Activated CD4-positive, alpha-beta memory T cell treated with anti-CD3 and anti-CD28 coated beads for 36 hours (primary cell): ENCODE measurements around the gene ROBO1. TPM values are rescaled to one million over a fixed set of nuclear protein-coding genes. Genes with fewer than 3 reads are reported as not detected.
"Not testable (repeated sequence)": the region's sequence is repeated elsewhere in the genome, so short reads cannot be mapped to it uniquely, and the experiment has no call there.

ENCODE experiments used
- CTCF ChIA-PET: fragments of 350-600 bp; sonication (Branson Sonifier 250); formaldehyde crosslinking; loops from one replicate; lab custom pipeline; 2021; ENCODE audit warnings: antibody characterized with exemption, inconsistent platforms; lab: Charles Lee
- POLR2A ChIA-PET: fragments of 350-600 bp; sonication (Branson Sonifier 250); formaldehyde crosslinking; loops from one replicate; lab custom pipeline; 2021; ENCODE audit warnings: antibody characterized with exemption; lab: Charles Lee
- DNase-seq: peaks from one replicate; pipeline ENCODE4 v3.0.0-alpha.2; 2020
- H3K27ac Mint-ChIP-seq: one replicate; pipeline ENCODE4 v1.8.0; 2021; ENCODE audit warnings: mixed read lengths
- H3K27me3 Mint-ChIP-seq: one replicate; pipeline ENCODE4 v1.8.0; 2021; ENCODE audit warnings: mixed read lengths
- H3K36me3 Mint-ChIP-seq: one replicate; pipeline ENCODE4 v1.8.0; 2021; ENCODE audit warnings: mixed read lengths
- H3K4me1 Mint-ChIP-seq: one replicate; pipeline ENCODE4 v1.8.0; 2021; ENCODE audit warnings: low read depth, mixed read lengths
- H3K4me3 Mint-ChIP-seq: one replicate; pipeline ENCODE4 v1.8.0; 2021; ENCODE audit warnings: mild to moderate bottlenecking, mixed read lengths
- H3K9me3 Mint-ChIP-seq: one replicate; pipeline ENCODE4 v1.8.0; 2021; ENCODE audit warnings: mixed read lengths
- intact Hi-C: fragments of 100-400 bp; cut with micrococcal nuclease; formaldehyde crosslinking; loops from one replicate; pipeline ENCODE4 v1.15.1; 2023
- total RNA-seq, 2 experiments: library from RNA; stranded (reverse); gene quantifications; one replicate each; pipeline ENCODE4 v1.2.3, GENCODE V29; 2021

ROBO1 gene
- total RNA-seq, 2 experiments from 2014 or later, result not detected

DNA sequence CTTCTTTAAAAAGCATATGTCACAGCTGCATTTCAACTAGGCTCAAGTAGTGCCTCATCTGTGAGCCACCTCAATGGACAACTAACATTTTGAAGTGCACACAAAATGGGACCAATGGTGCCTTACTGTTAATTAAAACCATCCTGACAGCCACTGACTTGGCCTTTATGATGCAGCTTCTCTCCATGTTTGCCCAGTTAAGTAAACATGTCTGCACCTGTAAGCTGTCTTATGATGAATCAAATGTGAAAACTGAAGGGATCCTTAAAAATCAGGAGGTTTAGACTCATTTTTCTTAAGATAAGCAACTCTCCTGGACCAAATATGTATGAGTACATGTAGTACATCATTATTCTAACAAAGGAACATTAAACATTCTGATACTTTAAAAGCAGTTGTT is 861.6 kb downstream of the ROBO1 start:
- H3K9me3 Mint-ChIP-seq, result peaks cover 14% of the 10 kb centered on the region
- H3K4me3 Mint-ChIP-seq, result no peak overlapping the region
- CTCF ChIA-PET, result no interaction called here
- H3K27ac Mint-ChIP-seq, result no peak overlapping the region
- POLR2A ChIA-PET, result no interaction called here
- no peaks in the 10 kb centered on the region for H3K4me1 Mint-ChIP-seq
- DNase-seq, result no peak
- H3K27me3 Mint-ChIP-seq, result no peaks in the 10 kb centered on the region
- intact Hi-C loops, result no loop called here
- H3K36me3 Mint-ChIP-seq, result no peaks in the 10 kb centered on the region

DNA sequence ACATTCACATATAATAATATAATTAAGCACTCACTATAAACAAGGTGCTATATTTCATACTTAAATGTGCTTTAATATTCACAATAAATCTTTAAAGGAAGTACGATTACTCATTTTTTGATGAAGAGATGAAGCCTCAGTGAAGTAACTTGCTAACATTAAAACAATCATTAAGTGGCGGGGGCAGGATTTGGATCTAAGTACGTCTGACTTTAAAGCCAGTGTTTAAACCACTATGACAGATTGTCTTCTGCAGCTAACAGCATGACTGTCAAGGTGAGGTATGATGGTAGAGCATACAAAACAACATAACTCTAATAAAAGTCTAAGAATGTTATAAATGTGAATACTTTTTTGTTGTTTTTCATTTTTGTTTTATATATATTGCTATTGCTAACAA is 862.1 kb downstream of the ROBO1 start:
- peaks cover 14% of the 10 kb centered on the region for H3K9me3 Mint-ChIP-seq
- H3K27ac Mint-ChIP-seq, result no peak overlapping the region
- intact Hi-C loops, result no loop called here
- H3K36me3 Mint-ChIP-seq, result no peaks in the 10 kb centered on the region
- POLR2A ChIA-PET, result no interaction called here
- no peaks in the 10 kb centered on the region for H3K27me3 Mint-ChIP-seq
- DNase-seq, result no peak
- CTCF ChIA-PET, result no interaction called here
- no peaks in the 10 kb centered on the region for H3K4me1 Mint-ChIP-seq
- no peak overlapping the region for H3K4me3 Mint-ChIP-seq

DNA sequence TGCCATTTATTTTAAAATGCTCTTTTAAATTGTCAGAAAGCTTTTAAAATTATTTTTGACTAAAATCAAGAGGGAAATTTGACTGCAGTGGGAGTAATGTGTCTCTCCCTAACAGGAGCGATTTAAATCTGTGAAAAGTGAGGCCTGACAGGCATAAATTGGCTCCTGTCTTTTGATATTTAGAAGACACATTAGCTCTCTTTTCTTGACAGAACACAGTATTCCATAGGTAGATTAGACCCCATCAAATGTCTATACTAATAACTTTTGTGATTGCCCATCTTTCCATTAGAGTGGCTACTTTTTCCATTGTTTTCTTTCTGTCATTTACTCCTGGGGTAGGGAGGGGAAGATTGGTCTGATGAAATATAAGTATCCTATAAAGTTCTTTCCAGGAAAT is 866.3 kb downstream of the ROBO1 start:
- no peaks in the 10 kb centered on the region for H3K36me3 Mint-ChIP-seq
- intact Hi-C loops, result no loop called here
- no peak for DNase-seq
- H3K9me3 Mint-ChIP-seq, result peaks cover 12% of the 10 kb centered on the region
- H3K4me1 Mint-ChIP-seq, result no peaks in the 10 kb centered on the region
- ChIA-PET CTCF (no interaction called here), POLR2A (no interaction called here)
- H3K27me3 Mint-ChIP-seq, result no peaks in the 10 kb centered on the region
- H3K27ac Mint-ChIP-seq, result no peak overlapping the region
- H3K4me3 Mint-ChIP-seq, result no peak overlapping the region

DNA sequence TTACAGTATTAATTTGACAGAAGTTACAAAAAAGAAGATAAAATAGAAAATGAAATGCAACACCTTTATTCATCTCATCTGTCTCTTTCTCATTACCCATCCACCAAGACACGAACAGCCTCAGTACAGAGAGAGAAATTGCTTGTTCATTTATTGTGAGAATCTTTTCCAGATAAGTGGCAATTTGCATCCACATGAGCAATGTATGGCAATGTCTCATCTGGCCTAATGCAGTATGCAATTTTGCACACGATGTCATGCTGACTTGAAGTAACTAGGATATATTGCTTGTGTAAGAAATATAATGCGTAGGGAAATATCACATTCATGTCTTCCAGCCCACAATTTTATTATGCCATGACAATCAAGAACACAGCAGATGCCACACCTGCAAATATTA is 866.9 kb downstream of the ROBO1 start:
- POLR2A ChIA-PET, result no interaction called here
- DNase-seq, result no peak
- Mint-ChIP-seq H3K27ac (no peak overlapping the region), H3K36me3 (no peaks in the 10 kb centered on the region), H3K27me3 (no peaks in the 10 kb centered on the region), H3K9me3 (peaks cover 12% of the 10 kb centered on the region), H3K4me3 (no peak overlapping the region), H3K4me1 (no peaks in the 10 kb centered on the region)
- intact Hi-C loops, result no loop called here
- CTCF ChIA-PET, result no interaction called here

DNA sequence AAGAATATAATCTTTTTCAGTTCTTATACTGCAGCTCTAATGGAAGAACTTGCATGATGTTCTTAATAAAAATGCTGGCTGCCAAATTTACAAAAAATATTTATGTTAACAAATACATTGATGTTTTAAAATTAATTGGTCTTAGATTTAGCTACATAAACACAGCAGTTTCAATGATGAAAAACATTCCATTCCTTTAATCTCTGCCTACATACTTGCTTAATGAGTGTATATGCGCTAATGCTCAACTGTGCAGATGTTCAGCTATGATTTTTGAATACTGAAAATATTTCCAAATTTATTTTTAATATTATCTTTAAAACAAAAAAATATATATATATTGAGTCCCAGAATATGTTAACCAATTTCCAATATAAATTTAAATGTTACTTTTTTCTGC is 867.4 kb downstream of the ROBO1 start:
- Mint-ChIP-seq H3K4me1 (no peaks in the 10 kb centered on the region), H3K9me3 (peaks cover 12% of the 10 kb centered on the region), H3K27me3 (no peaks in the 10 kb centered on the region), H3K27ac (no peak overlapping the region), H3K4me3 (no peak overlapping the region), H3K36me3 (no peaks in the 10 kb centered on the region)
- CTCF ChIA-PET, result no interaction called here
- intact Hi-C loops, result no loop called here
- DNase-seq, result no peak
- POLR2A ChIA-PET, result no interaction called here

DNA sequence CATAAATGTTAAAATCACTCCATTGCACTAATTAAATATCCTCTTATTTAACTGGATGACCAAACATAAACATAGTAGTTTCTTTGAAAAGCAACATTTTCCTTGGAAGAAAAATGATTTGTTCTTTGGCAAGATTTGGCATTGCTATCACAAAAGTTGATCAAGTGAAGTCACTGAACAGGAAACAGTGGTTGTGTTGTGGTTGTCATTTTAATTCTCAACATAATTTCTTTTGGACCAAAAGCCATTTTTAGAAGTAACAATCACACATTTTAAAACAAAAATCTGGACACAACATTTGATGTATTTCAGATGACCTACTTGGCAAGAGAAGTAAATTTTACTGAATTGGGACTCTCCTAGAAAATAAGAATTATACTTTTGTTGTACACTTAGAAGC is 872.3 kb downstream of the ROBO1 start:
- DNase-seq, result no peak
- CTCF ChIA-PET, result no interaction called here

DNA sequence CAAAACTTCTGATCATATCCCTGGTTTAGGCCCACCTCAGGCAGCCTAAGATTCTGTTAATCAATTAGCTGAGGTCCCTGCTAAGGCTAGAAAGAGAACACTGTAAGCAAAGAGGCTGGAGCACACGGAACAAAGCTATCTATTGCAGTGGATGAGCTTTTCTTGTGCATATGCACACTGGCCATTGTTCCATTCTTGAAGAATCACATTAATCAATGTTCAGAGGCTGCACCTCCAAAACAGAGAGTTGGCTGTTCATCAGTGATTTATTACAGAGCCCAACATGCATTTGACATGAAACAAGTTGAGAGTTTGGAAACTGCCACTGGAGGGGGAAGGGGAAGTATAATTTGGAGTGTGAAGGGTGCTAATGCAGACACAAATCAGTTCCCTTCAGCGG is 873.0 kb downstream of the ROBO1 start:
- CTCF ChIA-PET, result no interaction called here
- no peaks in the 10 kb centered on the region for H3K36me3 Mint-ChIP-seq
- H3K4me1 Mint-ChIP-seq, result no peaks in the 10 kb centered on the region
- no peak overlapping the region for H3K27ac Mint-ChIP-seq
- DNase-seq, result no peak
- intact Hi-C loops, result no loop called here
- H3K9me3 Mint-ChIP-seq, result peaks cover 23% of the 10 kb centered on the region
- H3K27me3 Mint-ChIP-seq, result no peaks in the 10 kb centered on the region
- POLR2A ChIA-PET, result no interaction called here
- no peak overlapping the region for H3K4me3 Mint-ChIP-seq

More for the DNA sequence above, 872.3 kb downstream of the ROBO1 start:
- Mint-ChIP-seq H3K27ac (no peak overlapping the region), H3K4me3 (no peak overlapping the region), H3K4me1 (no peaks in the 10 kb centered on the region), H3K27me3 (no peaks in the 10 kb centered on the region), H3K36me3 (no peaks in the 10 kb centered on the region), H3K9me3 (peaks cover 20% of the 10 kb centered on the region)
- POLR2A ChIA-PET, result no interaction called here
- intact Hi-C loops, result no loop called here

DNA sequence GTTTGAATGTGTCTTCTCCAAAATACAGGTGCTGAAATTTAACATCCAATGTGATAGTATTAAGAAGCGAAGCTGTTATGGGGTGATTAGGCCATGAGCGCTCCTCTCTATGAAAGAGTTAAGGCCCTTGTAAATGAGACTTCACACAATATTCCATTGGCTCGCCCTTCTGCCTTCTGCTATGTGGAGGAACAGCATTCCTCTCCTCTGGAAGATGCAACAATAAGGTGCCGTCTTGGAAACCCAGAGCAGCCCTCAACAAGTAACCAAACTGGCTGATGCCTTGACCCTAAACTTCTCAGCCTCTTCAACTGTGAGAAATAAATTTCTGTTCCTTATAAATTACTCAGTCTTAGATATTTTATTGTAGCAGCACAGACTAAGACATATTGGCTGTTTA is 874.6 kb downstream of the ROBO1 start:
- DNase-seq, result no peak
- H3K27ac Mint-ChIP-seq, result no peak overlapping the region
- H3K27me3 Mint-ChIP-seq, result no peaks in the 10 kb centered on the region
- ChIA-PET POLR2A (no interaction called here), CTCF (no interaction called here)
- peaks cover 24% of the 10 kb centered on the region for H3K9me3 Mint-ChIP-seq
- H3K4me1 Mint-ChIP-seq, result no peaks in the 10 kb centered on the region
- intact Hi-C loops, result no loop called here
- no peak overlapping the region for H3K4me3 Mint-ChIP-seq
- H3K36me3 Mint-ChIP-seq, result no peaks in the 10 kb centered on the region

DNA sequence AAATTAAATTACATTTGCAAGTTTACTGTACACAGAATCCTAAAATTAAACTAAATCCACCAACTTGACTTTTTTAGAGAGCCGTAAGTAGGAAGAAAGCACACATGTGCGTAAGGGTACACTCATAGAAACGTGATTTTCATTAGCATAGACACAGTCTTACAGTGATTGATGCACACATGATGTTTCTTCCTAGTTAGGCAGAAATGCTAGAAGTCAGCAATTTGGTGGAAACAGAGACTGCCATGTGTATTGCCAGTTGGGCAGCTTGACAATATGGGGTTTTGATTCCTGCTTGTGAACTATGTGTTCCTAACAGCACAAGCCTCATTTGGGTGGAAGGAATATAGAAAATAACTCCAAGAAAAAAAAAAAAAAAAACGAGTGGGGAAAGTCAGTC is 878.5 kb downstream of the ROBO1 start:
- H3K4me3 Mint-ChIP-seq, result no peak overlapping the region
- no peaks in the 10 kb centered on the region for H3K36me3 Mint-ChIP-seq
- POLR2A ChIA-PET, result no interaction called here
- peaks cover 20% of the 10 kb centered on the region for H3K9me3 Mint-ChIP-seq
- intact Hi-C loops, result no loop called here
- DNase-seq, result no peak
- CTCF ChIA-PET, result no interaction called here
- no peaks in the 10 kb centered on the region for H3K4me1 Mint-ChIP-seq
- H3K27ac Mint-ChIP-seq, result no peak overlapping the region
- H3K27me3 Mint-ChIP-seq, result no peaks in the 10 kb centered on the region

DNA sequence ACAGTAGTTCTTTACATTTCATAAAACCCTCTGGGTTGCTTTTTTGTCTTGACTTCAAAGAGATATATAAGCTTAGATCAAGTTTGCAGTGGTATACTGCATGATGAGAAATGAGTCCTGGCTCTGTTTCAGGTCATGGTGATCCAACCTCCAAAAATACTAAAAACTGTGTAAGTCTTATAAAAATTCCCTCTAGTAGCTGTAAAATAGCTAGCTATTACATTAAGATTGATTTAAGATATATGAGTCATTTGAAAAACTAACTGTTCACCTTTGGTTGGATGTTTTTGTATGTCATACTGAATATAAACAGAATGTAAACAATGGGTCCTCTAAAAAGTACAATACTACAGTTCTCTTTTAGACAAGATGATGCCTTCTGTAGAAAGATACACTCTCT is 879.2 kb downstream of the ROBO1 start:
- Mint-ChIP-seq H3K9me3 (peaks cover 20% of the 10 kb centered on the region), H3K4me1 (no peaks in the 10 kb centered on the region), H3K27ac (no peak overlapping the region), H3K36me3 (no peaks in the 10 kb centered on the region), H3K4me3 (no peak overlapping the region), H3K27me3 (no peaks in the 10 kb centered on the region)
- intact Hi-C loops, result no loop called here
- CTCF ChIA-PET, result no interaction called here
- POLR2A ChIA-PET, result no interaction called here
- no peak for DNase-seq

DNA sequence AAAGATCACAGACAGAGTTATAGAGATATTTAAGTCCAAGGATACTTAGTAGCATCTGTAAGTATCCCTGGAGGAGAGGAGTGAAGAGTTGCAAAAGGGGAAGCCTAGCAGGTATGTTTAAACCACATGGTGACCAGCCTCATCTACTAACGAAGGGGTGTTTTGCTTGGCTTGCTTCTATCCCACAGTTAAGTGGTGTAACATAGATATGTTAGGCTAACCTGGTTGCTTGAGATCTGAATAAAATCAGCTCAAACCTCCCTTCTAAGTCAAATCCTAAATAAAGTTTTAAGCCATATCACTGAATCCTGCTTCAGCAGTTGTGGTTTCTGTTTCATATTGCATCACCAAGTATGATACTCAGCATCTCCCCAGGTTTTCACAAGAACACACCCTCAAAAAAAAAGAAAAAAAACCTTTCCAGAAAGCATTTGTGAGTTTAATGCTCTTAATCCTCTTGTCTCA is 880.2 kb downstream of the ROBO1 start:
- ChIA-PET POLR2A (no interaction called here), CTCF (no interaction called here)
- Mint-ChIP-seq H3K36me3 (no peaks in the 10 kb centered on the region), H3K9me3 (peaks cover 19% of the 10 kb centered on the region), H3K4me3 (no peak overlapping the region), H3K27me3 (no peaks in the 10 kb centered on the region), H3K4me1 (no peaks in the 10 kb centered on the region), H3K27ac (no peak overlapping the region)
- DNase-seq, result no peak
- intact Hi-C loops, result no loop called here

DNA sequence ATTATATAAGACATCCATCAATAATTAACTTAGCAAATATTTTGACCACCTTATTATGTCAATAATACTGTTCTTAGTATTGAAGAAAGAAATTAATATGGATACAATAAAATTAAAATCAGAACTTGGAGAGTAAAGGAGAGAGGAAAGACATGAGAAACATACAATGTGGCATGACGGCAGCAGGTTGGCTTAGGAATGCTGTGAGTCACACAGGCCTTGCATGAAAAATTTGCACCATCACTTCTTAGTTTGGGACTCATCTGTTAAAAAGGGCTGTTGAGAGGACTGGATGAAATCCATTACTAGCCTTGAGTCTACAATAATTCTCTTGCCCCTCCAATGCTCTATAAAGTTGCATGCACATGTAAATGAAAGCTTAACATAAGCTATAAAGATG is 880.8 kb downstream of the ROBO1 start:
- ChIA-PET CTCF (no interaction called here), POLR2A (no interaction called here)
- H3K9me3 Mint-ChIP-seq, result peaks cover 19% of the 10 kb centered on the region
- intact Hi-C loops, result no loop called here
- DNase-seq, result no peak
- no peaks in the 10 kb centered on the region for H3K36me3 Mint-ChIP-seq
- no peak overlapping the region for H3K4me3 Mint-ChIP-seq
- no peak overlapping the region for H3K27ac Mint-ChIP-seq
- no peaks in the 10 kb centered on the region for H3K27me3 Mint-ChIP-seq
- no peaks in the 10 kb centered on the region for H3K4me1 Mint-ChIP-seq

DNA sequence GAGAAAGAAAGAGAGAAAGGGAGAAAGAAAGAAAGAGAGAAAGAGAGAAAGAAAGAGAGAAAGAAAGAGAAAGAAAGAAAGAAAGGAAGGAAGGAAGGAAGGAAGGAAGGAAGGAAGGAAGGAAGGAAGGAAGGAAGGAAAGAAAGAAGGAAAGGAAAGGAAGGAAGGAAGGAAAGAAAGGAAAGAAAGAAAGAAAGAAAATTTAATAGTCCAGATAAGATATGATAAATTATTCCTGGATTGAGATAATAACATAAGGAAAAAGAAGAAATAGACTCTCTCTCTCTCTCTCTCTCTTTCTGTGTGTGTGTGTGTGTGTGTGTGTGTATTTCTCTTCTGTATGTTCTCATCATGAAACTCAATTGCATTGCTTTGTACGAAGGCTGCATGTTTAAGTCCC is 883.2 kb downstream of the ROBO1 start:
- H3K9me3 Mint-ChIP-seq, H3K27ac Mint-ChIP-seq, H3K36me3 Mint-ChIP-seq, H3K27me3 Mint-ChIP-seq, H3K4me1 Mint-ChIP-seq, H3K4me3 Mint-ChIP-seq, CTCF ChIA-PET, DNase-seq, intact Hi-C loops, POLR2A ChIA-PET: not testable (repeated sequence)

DNA sequence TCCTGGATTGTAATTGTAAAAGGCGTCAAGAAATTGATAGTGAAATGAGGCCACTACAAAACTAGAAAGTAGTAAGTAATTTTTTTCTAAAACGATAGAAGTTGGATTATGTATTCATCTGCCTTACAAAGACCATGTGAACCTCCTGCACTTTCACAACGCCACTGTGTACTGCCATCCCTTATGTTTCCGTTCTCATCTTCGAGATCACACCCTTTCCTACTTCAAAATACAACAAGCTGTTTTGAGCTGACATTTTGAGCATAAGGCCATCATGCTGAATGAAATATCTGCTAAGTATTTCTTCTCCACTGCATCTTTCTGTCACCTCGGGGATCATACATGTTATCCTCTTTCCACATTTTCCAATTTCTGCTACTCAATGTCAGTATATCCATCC is 885.5 kb downstream of the ROBO1 start:
- Mint-ChIP-seq H3K27me3 (no peaks in the 10 kb centered on the region), H3K36me3 (no peaks in the 10 kb centered on the region), H3K27ac (no peak overlapping the region), H3K9me3 (peaks cover 12% of the 10 kb centered on the region), H3K4me3 (no peak overlapping the region), H3K4me1 (no peaks in the 10 kb centered on the region)
- DNase-seq, result no peak
- CTCF ChIA-PET, result no interaction called here
- intact Hi-C loops, result no loop called here
- POLR2A ChIA-PET, result no interaction called here
